NK-92 (cell line): ENCODE results near the gene TPSG1.
"Not testable (repeated sequence)": the region's sequence is repeated elsewhere in the genome, so short reads cannot be mapped to it uniquely, and the experiment has no call there.

ENCODE experiments used
- DNase-seq: peaks from one replicate; lab custom pipeline; 2025; ENCODE audit not compliant: unreplicated experiment; lab: John Stamatoyannopoulos, UW

The TPSG1 gene

DNA sequence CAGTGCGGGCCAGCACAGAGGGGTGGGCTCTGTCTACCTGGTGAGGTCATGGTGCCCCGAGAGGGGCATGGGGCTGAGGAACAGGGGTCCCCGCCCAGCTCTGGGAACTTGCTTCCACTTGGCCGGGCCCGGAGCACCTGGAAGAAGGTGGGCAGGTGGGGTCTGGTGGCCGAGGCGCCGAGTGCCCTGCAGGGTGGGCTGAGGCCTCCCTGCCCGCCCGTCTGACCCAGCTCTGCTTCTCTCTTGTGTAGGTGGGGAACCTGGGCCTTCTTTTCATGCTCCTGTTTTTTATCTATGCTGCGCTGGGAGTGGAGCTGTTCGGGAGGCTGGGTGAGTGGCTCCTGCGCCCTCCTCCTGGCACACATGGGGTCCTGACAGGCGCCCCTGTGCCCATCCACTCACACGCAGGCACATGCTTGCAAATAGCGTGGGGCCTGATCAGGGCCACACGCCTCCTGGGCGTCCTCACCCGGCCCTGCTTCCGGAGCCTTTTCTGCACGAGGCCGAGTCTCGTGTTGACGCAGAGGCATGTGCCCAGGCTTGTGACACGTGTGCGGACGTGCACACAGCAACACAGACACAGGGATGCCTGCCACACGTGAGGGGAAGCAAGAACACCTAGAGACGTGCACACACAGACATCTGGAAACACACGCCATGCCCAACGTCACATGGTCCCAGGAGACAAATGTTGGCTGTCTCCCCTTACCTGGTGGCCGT lies 8.2 kb downstream of the TPSG1 start:
- DNase-seq = no peak

- no peak for DNase-seq
These were observed 8.8 kb downstream of the TPSG1 start for GRCh38 chr16:1216296-1216619.

DNA sequence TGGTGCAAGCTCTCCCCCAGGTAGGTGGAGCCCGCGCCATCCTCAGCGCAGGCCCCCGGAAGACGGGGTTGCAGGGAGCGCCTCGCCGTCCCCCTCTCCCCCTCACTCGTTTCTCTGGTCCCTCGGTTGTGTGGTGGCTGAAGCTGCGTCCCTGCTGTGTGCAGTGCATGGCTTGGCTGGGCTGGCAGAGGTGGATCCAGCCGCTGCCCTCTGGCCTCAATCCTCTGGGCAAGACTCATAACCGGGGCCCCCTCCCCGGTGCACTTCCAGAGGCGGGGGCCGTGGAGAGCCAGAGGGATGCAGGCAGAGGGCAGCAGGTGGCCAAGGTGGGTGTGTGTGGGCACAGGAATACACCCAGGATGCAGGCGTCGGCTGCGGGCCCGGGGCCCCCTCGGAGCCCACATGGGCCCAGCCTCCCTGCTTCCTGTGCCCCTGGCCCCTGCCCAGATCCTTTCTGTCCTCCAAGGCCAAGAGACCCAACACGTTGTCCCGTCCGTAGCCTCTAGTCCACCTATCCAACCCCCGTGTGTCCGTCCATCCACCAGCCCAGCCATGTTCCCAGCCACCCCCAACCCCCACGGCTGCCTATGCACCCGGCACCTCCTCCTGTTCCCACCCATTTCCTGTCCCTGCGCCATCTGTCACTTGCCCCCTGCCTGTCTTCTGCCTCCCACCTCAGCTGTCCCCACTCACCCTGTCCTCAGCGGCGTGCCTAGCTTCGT lies 9.3 kb downstream of the TPSG1 start:
- DNase-seq = no peak

GRCh38 chr16:1214719-1215118 lies 10.3 kb downstream of the TPSG1 start:
- DNase-seq = no peak

- DNase-seq = no peak
These were observed 11.2 kb downstream of the TPSG1 start for GRCh38 chr16:1213796-1214372.

GRCh38 chr16:1213231-1213630 lies 11.8 kb downstream of the TPSG1 start:
- DNase-seq = no peak

DNA sequence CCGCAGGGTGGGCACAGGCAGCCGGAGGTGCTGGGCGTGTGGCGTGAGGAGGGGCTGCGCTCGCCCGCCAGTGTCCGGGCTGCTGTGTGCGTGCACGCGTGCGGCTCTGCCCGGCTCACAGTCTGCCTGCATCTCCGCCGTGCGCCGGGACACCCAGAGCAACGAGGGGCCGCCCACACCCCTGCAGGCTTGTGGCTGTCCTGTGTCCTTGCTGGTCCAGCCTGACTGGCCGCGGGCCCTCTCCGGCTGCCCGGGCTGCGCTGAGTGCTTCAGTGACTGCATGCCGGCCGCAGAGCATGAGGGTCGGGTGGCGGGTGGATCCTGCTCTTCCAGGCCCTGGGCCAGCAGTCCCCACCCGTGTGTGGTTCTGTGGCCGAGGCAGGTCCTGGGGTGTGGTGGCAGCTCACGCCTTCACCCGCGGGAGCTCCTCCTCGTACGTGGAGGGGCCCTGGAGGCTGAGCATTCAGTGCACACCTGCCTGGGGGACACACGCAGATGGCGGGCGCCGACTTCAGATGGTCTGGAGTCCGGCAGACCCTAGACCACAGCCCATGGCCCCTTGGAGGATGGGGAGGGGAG lies 12.4 kb downstream of the TPSG1 start:
- DNase-seq = no peak

GRCh38 chr16:1211451-1212268 lies 13.4 kb downstream of the TPSG1 start:
- DNase-seq = no peak

GRCh38 chr16:1210461-1210860 lies 14.6 kb downstream of the TPSG1 start:
- no peak for DNase-seq

- DNase-seq = no peak
These were observed 16.0 kb downstream of the TPSG1 start for GRCh38 chr16:1209081-1209480.

GRCh38 chr16:1208239-1208830 lies 16.7 kb downstream of the TPSG1 start:
- no peak for DNase-seq

DNA sequence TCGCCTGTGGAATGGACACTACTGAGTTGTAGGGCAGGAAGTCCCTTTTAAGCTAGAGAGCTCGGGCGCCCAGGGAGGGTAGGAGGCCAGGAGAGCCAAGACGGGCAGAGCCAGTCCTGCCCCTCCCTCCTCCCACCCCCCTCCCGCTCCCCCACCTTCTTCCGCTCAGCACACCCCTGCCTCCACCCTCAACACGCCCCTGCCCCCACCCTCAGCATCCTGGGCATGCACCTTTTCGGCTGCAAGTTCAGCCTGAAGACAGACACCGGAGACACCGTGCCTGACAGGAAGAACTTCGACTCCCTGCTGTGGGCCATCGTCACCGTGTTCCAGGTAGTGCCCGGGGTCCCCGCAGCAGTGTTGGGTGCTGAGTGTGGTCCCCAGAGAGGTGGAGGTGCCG lies 18.3 kb downstream of the TPSG1 start:
- no peak for DNase-seq

DNA sequence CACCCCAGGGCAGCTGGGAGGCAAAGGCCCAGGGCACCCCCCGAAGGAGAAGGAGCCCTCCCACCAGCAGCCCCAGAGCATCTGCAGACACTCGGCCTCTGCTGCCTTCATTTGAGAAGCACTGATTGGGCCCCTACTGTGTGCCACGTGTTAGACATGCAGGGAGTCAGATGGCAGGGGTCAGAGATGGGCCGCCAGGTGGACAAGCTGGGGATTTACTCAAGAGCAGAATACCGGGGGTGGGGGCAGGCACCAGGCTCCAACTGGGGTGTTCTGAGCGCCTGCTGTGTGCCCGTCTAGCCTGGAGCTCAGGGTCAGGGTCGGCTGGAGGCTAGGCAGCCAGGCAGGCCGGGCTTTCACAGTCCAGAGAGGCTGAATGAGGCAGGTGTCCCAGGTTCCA lies 18.7 kb downstream of the TPSG1 start:
- no peak for DNase-seq

DNA sequence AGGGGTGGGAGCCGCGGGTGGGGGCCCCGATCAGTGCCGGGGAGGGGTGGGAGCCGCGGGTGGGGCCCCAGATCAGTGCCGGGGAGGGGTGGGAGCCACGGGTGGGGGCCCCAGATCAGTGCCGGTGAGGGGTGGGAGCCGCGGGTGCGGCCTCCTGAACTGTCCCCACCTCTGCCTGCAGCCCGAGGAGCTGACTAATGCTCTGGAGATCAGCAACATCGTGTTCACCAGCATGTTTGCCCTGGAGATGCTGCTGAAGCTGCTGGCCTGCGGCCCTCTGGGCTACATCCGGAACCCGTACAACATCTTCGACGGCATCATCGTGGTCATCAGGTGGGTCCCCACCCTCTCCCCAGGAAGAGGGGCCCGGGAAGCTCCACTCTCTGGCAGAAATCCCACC lies 20.1 kb downstream of the TPSG1 start:
- DNase-seq = no peak

DNA sequence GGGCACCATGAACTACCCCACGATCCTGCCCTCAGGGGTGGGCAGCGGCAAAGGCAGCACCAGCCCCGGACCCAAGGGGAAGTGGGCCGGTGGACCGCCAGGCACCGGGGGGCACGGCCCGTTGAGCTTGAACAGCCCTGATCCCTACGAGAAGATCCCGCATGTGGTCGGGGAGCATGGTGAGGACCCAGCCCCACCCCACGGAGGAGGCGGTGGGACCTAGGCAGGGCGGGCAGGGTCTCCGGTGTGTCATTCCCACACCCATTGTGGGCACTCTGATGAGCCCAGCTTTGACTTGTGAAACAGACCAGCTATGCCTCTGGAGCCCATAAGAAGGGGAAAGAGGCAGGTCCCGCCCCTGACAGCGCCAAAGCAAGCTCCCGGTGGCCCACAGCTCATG lies 22.8 kb downstream of the TPSG1 start:
- no peak for DNase-seq

GRCh38 chr16:1201444-1201843 lies 23.6 kb downstream of the TPSG1 start:
- DNase-seq = no peak

DNA sequence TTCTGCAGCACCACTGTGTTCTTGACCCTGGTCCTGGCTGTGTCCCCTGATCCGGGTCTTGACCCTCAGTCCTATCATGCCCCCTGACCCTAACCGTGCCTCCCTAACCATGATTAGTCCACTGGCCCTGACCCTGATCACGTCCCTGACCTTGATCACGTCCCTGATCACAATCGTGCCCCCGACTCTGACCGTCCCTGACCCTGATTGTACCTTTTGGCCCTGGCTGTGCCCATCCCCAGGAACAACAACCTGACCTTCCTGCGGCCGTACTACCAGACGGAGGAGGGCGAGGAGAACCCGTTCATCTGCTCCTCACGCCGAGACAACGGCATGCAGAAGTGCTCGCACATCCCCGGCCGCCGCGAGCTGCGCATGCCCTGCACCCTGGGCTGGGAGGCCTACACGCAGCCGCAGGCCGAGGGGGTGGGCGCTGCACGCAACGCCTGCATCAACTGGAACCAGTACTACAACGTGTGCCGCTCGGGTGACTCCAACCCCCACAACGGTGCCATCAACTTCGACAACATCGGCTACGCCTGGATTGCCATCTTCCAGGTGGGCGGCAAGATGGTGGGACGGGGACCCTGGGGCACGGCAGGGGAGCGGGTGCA lies 24.9 kb downstream of the TPSG1 start:
- no peak for DNase-seq

DNA sequence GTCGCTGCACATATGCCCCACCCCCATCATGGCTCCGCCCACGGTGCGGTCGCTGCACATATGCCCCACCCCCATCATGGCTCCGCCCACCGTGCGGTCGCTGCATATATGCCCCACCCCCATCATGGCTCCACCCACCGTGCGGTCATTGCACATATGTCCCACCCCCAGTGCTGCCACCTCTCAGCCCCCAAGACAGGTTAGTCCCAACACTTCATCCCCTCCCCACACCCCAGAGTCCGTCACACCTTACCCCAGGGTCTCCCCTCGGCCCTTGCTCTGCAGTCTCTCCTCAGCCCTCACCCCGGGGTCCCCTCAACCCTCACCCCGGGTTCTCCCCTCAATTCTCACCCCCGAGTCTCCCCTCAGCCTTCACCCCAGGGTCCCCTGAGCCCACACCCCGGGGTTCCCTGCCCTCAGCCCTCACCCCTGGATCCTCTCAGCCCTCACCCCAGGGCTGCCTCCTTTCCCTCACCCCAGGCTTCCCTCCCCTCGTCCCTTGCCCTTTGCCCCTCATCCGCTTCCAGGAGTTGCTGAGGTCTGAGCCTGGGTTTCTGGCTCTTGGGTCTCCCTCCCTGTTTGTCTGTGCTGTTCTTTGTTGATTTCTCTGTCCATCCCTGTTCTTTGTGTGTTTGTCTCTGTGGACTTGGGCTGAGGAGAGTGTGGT lies 25.6 kb downstream of the TPSG1 start:
- no peak for DNase-seq

DNA sequence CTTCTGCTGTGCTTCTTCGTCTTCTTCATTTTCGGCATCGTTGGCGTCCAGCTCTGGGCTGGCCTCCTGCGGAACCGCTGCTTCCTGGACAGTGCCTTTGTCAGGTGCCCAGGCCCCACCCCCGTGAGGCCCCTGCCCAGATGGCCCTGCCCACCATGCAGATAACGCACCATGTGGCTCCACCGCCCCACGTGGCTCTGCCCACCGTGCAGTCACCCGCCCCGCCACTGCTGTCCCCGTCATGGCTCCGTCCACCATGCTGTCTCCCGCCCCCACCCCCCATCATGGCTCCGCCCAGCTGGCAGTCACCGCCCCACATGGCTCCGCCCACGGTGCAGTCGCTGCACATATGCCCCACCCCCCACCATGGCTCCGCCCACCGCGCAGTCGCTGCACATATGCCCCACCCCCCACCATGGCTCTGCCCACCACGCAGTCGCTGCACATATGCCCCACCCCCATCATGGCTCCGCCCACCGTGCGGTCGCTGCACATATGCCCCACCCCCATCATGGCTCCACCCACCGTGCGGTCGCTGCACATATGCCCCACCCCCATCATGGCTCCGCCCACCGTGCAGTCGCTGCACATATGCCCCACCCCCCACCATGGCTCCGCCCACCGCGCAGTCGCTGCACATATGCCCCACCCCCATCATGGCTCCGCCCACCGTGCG lies 26.3 kb downstream of the TPSG1 start:
- DNase-seq = not testable (repeated sequence)
